ENCODE data around the gene YTHDF1. TPM values are rescaled to one million over a fixed set of nuclear protein-coding genes. Genes with fewer than 3 reads are reported as not detected.

YTHDF1 gene
- total RNA-seq, 1 donor from 2014 or later = 62.1 TPM

GRCh38 chr20:63178889-63179686, 36.8 kb downstream of the YTHDF1 start:
- H3K9me3 Mint-ChIP-seq (ENCODE audit: unreplicated experiment) = no peaks in the 10 kb centered on the region
- no peak for TF ChIP-seq CTCF (IDR thresholded peaks at IDR 0.05; ENCODE audit: unreplicated experiment)
- peaks cover 5% of the 10 kb centered on the region for H3K4me1 Mint-ChIP-seq (ENCODE audit: unreplicated experiment)
- H3K27ac Mint-ChIP-seq (ENCODE audit: unreplicated experiment) = no peak overlapping the region
- H3K27me3 Mint-ChIP-seq (ENCODE audit: unreplicated experiment) = peaks cover 17% of the 10 kb centered on the region
- DNase-seq (ENCODE audit: low spot score) = no peak
- H3K4me3 Mint-ChIP-seq (ENCODE audit: unreplicated experiment) = no peak overlapping the region
- H3K36me3 Mint-ChIP-seq (ENCODE audit: low read depth, unreplicated experiment) = no peaks in the 10 kb centered on the region

DNA sequence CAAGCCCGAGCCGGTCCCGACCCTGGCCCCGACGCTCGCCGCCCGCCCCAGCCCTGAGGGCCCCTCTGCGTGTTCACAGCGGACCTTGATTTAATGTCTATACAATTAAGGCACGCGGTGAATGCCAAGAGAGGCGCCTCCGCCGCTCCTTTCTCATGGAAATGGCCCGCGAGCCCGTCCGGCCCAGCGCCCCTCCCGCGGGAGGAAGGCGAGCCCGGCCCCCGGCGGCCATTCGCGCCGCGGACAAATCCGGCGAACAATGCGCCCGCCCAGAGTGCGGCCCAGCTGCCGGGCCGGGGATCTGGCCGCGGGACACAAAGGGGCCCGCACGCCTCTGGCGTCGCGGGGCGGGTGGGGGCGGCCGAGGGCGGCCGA, 37.5 kb downstream of the YTHDF1 start:
- Mint-ChIP-seq H3K9me3 (ENCODE audit: unreplicated experiment) (no peaks in the 10 kb centered on the region), H3K4me1 (ENCODE audit: unreplicated experiment) (peaks cover 5% of the 10 kb centered on the region), H3K36me3 (ENCODE audit: low read depth, unreplicated experiment) (no peaks in the 10 kb centered on the region), H3K4me3 (ENCODE audit: unreplicated experiment) (no peak overlapping the region), H3K27me3 (ENCODE audit: unreplicated experiment) (peaks cover 14% of the 10 kb centered on the region), H3K27ac (ENCODE audit: unreplicated experiment) (no peak overlapping the region)
- no peak for TF ChIP-seq CTCF (IDR thresholded peaks at IDR 0.05; ENCODE audit: unreplicated experiment)
- no peak for DNase-seq (ENCODE audit: low spot score)

DNA sequence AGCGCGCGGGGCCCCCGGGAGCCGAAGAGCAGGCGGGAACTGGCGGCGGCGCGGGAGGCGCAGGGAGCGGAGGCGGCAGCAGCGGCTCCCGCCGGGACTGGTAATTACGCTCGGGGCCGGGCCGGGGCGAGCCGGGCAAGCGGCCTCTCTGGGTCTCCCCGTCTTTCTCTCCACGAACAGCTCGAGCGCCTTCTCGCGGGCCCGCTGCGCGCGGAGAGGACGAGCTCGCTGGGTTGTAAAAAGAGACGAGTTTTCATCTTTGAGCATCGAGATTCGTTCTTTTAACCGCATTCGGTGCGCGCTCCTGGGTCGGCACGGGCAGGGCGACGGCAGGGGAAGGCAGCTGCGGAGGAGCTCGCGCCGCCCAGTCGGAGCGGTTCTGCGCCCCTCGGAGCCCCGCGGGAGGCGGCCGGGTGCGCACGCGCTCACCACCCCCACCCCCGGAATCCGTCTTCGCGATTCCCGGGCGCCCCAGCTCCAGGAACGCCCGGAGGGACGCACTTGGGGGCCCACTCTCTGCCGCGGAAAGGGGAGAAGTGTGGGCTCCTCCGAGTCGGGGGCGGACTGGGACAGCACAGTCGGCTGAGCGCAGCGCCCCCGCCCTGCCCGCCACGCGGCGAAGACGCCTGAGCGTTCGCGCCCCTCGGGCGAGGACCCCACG, 38.0 kb downstream of the YTHDF1 start:
- peaks cover 14% of the 10 kb centered on the region for H3K27me3 Mint-ChIP-seq (ENCODE audit: unreplicated experiment)

DNA sequence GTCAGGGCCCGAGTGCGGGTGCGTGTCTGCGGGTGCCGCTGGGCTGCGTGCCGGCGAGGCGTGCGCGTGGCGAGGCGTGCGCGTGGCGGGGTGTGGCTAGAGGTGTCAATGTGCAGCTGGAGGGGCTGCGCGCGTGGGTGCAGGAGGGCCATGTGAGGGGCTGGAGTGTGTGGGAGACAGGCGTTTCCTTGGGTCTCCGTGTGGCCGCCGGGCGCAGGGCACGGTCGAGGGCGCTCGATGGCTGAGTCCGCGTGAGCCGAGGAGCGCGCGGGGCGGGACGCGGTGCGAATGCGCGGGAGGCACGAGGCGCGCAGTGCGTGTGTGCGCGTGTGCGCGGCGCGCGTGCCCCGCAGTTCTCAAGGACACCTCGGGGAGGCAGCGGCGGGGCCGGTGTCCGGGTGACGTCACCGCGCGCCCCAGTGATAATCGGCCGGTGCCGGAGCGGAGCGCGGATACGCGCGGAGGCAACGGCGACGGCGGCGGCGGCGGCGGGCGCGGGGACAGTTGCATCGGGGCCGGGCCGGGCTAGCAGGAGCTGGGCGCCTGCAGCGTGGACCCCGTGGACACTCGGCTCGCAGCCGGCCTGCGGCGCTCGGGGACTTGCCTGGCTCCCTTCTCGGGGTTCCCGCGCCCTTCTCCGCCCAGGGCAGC, 38.7 kb downstream of the YTHDF1 start:
- Mint-ChIP-seq H3K4me3 (ENCODE audit: unreplicated experiment) (no peak overlapping the region), H3K36me3 (ENCODE audit: low read depth, unreplicated experiment) (peaks cover 2% of the 10 kb centered on the region), H3K27me3 (ENCODE audit: unreplicated experiment) (peaks cover 14% of the 10 kb centered on the region), H3K27ac (ENCODE audit: unreplicated experiment) (no peak overlapping the region), H3K4me1 (ENCODE audit: unreplicated experiment) (peaks cover 5% of the 10 kb centered on the region), H3K9me3 (ENCODE audit: unreplicated experiment) (no peaks in the 10 kb centered on the region)
- TF ChIP-seq CTCF (IDR thresholded peaks at IDR 0.05; ENCODE audit: unreplicated experiment) = peak; percentile 16
- DNase-seq (ENCODE audit: low spot score) = no peak

More for the DNA sequence above, 38.0 kb downstream of the YTHDF1 start:
- peaks cover 5% of the 10 kb centered on the region for H3K4me1 Mint-ChIP-seq (ENCODE audit: unreplicated experiment)
- H3K27ac Mint-ChIP-seq (ENCODE audit: unreplicated experiment) = no peak overlapping the region
- H3K9me3 Mint-ChIP-seq (ENCODE audit: unreplicated experiment) = no peaks in the 10 kb centered on the region
- H3K4me3 Mint-ChIP-seq (ENCODE audit: unreplicated experiment) = peak overlapping the region; percentile 67
- DNase-seq (ENCODE audit: low spot score) = no peak
- H3K36me3 Mint-ChIP-seq (ENCODE audit: low read depth, unreplicated experiment) = no peaks in the 10 kb centered on the region
- no peak for TF ChIP-seq CTCF (IDR thresholded peaks at IDR 0.05; ENCODE audit: unreplicated experiment)
